ENCODE data around the gene AGER. TPM values are rescaled to one million over a fixed set of nuclear protein-coding genes. Genes with fewer than 3 reads are reported as not detected.
A peak's percentile ranks its signal among the peaks of the same experiment; 100 is the strongest.

AGER gene
- total RNA-seq, 1 donor from 2014 or later, result 29.9 TPM

DNA sequence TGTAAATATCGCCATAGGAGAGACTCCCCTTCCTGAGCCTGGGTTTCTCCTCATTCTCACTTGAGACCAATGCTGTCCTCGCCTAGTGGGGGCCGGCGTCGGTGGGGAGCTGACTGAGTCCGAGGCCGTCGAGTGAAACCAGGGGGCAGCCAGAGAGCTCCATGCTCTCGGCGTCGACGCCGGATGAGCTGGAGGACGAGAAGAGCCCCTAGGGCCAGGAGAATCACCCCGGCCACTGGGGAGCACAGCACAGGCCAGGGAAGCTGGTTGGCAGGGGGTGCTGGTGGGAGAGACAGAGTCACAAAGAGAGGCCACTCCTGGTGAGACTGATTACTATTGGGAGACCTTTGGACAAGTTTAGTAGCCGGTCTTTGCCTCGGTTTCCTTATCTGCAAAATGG lies 14.8 kb upstream of the AGER start:
- Mint-ChIP-seq H3K4me1 (ENCODE audit: low read depth) (peaks cover 12% of the 10 kb centered on the region), H3K9me3 (ENCODE audit: low read depth) (no peaks in the 10 kb centered on the region), H3K4me3 (ENCODE audit: low read depth) (no peak overlapping the region), H3K36me3 (ENCODE audit: insufficient read depth) (no peaks in the 10 kb centered on the region), H3K27me3 (peaks cover 3% of the 10 kb centered on the region), H3K27ac (no peak overlapping the region)
- TF ChIP-seq, protein P1, sequence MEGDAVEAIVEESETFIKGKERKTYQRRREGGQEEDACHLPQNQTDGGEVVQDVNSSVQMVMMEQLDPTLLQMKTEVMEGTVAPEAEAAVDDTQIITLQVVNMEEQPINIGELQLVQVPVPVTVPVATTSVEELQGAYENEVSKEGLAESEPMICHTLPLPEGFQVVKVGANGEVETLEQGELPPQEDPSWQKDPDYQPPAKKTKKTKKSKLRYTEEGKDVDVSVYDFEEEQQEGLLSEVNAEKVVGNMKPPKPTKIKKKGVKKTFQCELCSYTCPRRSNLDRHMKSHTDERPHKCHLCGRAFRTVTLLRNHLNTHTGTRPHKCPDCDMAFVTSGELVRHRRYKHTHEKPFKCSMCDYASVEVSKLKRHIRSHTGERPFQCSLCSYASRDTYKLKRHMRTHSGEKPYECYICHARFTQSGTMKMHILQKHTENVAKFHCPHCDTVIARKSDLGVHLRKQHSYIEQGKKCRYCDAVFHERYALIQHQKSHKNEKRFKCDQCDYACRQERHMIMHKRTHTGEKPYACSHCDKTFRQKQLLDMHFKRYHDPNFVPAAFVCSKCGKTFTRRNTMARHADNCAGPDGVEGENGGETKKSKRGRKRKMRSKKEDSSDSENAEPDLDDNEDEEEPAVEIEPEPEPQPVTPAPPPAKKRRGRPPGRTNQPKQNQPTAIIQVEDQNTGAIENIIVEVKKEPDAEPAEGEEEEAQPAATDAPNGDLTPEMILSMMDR (IDR thresholded peaks at IDR 0.05; ENCODE audit: unreplicated experiment), result no peak
- no peak for DNase-seq (ENCODE audit: low spot score, unreplicated experiment)

DNA sequence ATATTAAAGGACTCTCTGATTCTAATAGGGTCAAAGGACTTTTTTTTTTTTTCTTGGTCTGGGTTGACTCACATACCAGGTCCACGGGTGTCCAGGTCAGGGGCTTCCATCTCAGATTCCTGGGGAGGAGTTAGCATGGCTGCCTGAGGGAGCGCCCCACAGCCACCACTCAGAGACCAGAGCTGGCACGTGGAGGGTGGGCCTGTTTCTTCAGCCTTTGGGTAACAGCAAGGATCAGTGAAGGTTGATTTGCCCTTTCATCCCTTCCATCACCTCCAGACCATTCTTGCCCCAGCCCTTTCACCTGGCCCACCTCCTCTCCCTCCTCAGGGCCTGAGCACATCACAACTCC lies 14.3 kb upstream of the AGER start:
- Mint-ChIP-seq H3K4me1 (ENCODE audit: low read depth) (peaks cover 13% of the 10 kb centered on the region), H3K9me3 (ENCODE audit: low read depth) (no peaks in the 10 kb centered on the region), H3K27me3 (peaks cover under 1% of the 10 kb centered on the region), H3K36me3 (ENCODE audit: insufficient read depth) (no peaks in the 10 kb centered on the region), H3K4me3 (ENCODE audit: low read depth) (no peak overlapping the region), H3K27ac (no peak overlapping the region)
- no peak for DNase-seq (ENCODE audit: low spot score, unreplicated experiment)
- TF ChIP-seq, protein P1 (IDR thresholded peaks at IDR 0.05; ENCODE audit: unreplicated experiment), result no peak

DNA sequence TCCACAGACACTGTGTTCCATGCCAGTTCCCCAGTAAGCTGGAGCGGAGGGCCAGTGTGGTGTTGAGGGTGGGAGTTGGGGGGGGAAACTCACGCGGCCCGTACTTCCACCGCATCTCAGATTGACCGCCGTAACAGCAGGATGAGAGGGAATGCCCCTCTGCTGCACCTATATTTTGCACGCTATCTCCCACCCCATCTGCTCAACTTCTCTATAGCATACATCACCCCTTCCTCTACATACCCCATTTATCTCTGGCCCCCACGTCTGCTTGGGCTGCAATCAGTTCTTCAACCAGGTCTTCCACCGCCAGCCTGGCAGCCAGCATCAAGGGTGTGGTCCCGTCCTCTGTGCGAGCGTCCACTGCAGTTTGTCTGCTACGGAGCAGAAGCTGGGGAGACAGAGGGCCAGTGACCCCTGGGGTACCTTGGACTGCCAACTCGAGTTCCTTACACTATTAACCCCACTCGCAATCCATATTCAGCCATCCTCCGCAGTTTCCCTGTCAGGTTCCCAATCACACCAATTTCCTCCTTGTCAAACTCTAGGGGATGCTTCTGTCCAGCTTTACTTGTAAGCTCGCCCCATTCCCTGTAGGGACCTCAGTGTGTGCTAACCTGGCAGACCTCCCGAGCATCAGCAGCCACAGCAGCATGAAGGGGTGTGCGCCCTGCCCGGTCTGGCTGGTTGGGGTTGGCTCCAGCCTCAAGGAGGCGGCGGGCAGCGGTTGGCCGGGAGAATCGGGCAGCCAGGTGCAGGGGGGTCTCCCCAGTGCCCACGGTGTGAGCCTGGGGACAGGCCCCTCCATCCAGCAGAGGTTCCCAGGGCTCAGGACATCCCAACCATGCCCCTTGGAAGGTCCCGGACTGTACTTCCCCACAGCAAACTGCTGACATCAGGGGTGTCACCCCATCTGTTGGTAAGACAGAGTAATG lies 12.9 kb upstream of the AGER start:
- no peaks in the 10 kb centered on the region for H3K36me3 Mint-ChIP-seq (ENCODE audit: insufficient read depth)
- H3K4me1 Mint-ChIP-seq (ENCODE audit: low read depth), result peaks cover 18% of the 10 kb centered on the region
- peak overlapping the region; percentile 93 for H3K4me3 Mint-ChIP-seq (ENCODE audit: low read depth)
- H3K9me3 Mint-ChIP-seq (ENCODE audit: low read depth), result no peaks in the 10 kb centered on the region
- H3K27ac Mint-ChIP-seq, result peak overlapping the region; percentile 100
- no peak for DNase-seq (ENCODE audit: low spot score, unreplicated experiment)
- H3K27me3 Mint-ChIP-seq, result no peaks in the 10 kb centered on the region
- TF ChIP-seq, protein P1 (IDR thresholded peaks at IDR 0.05; ENCODE audit: unreplicated experiment), result no peak

DNA sequence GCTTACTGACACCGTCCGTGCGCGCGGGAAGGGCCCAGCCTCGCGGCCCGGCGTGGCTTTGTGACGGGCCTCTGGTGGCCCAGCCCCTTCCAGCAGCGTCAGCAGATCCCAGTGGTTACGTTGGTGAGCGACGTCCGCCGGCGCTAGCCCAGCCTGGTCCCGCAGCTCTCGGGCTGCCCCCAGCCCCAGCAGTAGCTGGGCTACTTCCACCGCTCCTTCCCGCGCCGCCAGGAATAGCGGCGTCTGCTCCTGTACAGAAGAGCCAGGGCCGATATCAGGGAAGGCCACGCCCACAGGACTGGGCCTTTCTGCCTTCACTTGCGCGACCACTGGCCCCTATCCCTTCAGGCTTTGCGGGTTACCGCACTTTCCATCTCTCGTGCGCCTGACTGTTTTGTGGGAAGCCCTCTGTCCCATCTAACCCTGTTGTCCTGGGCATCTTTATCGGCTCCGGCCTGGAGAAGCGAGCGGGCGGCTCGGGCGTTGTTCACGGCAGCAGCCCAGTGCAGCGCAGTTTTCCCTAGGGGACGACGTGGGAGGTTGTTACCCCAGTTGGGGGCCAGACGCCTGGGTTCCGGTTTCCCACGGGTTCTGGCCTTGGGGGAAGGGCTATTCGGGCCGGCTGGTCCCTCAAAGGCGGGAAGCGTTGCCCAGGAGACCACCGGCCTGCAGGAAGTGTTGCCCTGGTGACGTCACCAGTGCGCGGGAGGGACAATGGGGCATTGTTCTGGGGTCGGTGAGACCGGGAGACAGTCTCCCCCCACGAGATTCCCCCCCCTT lies 12.0 kb upstream of the AGER start:
- Mint-ChIP-seq H3K4me1 (ENCODE audit: low read depth) (peaks cover 23% of the 10 kb centered on the region), H3K9me3 (ENCODE audit: low read depth) (no peaks in the 10 kb centered on the region), H3K4me3 (ENCODE audit: low read depth) (peak overlapping the region; percentile 93), H3K36me3 (ENCODE audit: insufficient read depth) (no peaks in the 10 kb centered on the region), H3K27ac (peak overlapping the region; percentile 100), H3K27me3 (no peaks in the 10 kb centered on the region)
- DNase-seq (ENCODE audit: low spot score, unreplicated experiment), result peak; percentile 75
- TF ChIP-seq, protein P1 (IDR thresholded peaks at IDR 0.05; ENCODE audit: unreplicated experiment), result no peak

DNA sequence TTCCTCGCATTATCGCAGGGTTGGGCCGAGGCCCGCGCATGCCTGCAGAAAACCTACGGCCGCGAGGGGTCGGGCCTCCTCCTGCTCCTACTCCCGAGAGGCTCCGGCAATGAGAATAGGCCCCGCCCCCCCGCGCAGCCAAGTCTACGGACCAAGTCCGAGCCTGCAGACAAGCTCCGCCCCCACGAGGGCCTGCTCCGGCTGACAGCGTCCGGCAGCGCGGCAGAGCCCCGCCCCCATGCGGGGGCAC lies 11.5 kb upstream of the AGER start:
- peak overlapping the region; percentile 93 for H3K4me3 Mint-ChIP-seq (ENCODE audit: low read depth)
- H3K36me3 Mint-ChIP-seq (ENCODE audit: insufficient read depth), result no peaks in the 10 kb centered on the region
- H3K9me3 Mint-ChIP-seq (ENCODE audit: low read depth), result no peaks in the 10 kb centered on the region
- peaks cover 26% of the 10 kb centered on the region for H3K4me1 Mint-ChIP-seq (ENCODE audit: low read depth)
- TF ChIP-seq, protein P1 (IDR thresholded peaks at IDR 0.05; ENCODE audit: unreplicated experiment), result peak; percentile 45
- peak; percentile 100 for DNase-seq (ENCODE audit: low spot score, unreplicated experiment)
- H3K27ac Mint-ChIP-seq, result peak overlapping the region; percentile 100
- no peaks in the 10 kb centered on the region for H3K27me3 Mint-ChIP-seq

Data from progenitor cell of endocrine pancreas (in vitro differentiated cells).